MM.1S (cell line): Measurements from ENCODE around the gene RLN2.
"Not testable (repeated sequence)": the region's sequence is repeated elsewhere in the genome, so short reads cannot be mapped to it uniquely, and the experiment has no call there.

Experiments
- DNase-seq: peaks from one replicate; pipeline ENCODE4 v3.0.0-alpha.2; 2015
- H2AFZ ChIP-seq: fragments of 300-600 bp; sonication (generic); 2 replicates; pipeline ENCODE4 v1.6.0; 2016; ENCODE audit warnings: antibody characterized with exemption, low read length
- H3F3A ChIP-seq: fragments of 300-600 bp; sonication (generic); 2 replicates; pipeline ENCODE4 v1.6.1; 2016; ENCODE audit warnings: mild to moderate bottlenecking, antibody characterized with exemption, low read length, moderate library complexity, mixed read lengths; ENCODE audit not compliant: insufficient read depth
- H3K27ac ChIP-seq: fragments of 300-600 bp; sonication (generic); 2 replicates; pipeline ENCODE4 v1.5.1; 2016; ENCODE audit warnings: mild to moderate bottlenecking, low read length
- H3K27me3 ChIP-seq: fragments of 300-600 bp; sonication (generic); replicated peaks from 2 replicates; pipeline ENCODE4 v1.6.0; 2016; ENCODE audit warnings: low read length; ENCODE audit not compliant: insufficient read depth
- H3K36me3 ChIP-seq: fragments of 300-600 bp; sonication (generic); replicated peaks from 2 replicates; pipeline ENCODE4 v1.6.1; 2016; ENCODE audit warnings: mild to moderate bottlenecking, low read length, mixed read lengths; ENCODE audit not compliant: insufficient read depth
- H3K4me1 ChIP-seq: fragments of 300-600 bp; sonication (generic); 2 replicates; pipeline ENCODE4 v1.6.1; 2016; ENCODE audit warnings: low read length, mixed read lengths
- H3K4me2 ChIP-seq: fragments of 300-600 bp; sonication (generic); 2 replicates; pipeline ENCODE4 v1.6.0; 2016; ENCODE audit warnings: low read depth, low read length
- H3K4me3 ChIP-seq: fragments of 300-600 bp; sonication (generic); 2 replicates; pipeline ENCODE4 v1.5.1; 2016; ENCODE audit warnings: low read length, mixed read lengths
- H3K79me2 ChIP-seq: fragments of 300-600 bp; sonication (generic); 2 replicates; pipeline ENCODE4 v1.6.1; 2016; ENCODE audit warnings: mixed run types, low read length, mixed read lengths
- H3K9ac ChIP-seq: fragments of 300-600 bp; sonication (generic); 2 replicates; pipeline ENCODE4 v1.6.1; 2016; ENCODE audit warnings: low read length, mixed read lengths
- H3K9me2 ChIP-seq: fragments of 300-600 bp; sonication (generic); replicated peaks from 2 replicates; pipeline ENCODE4 v1.6.1; 2016; ENCODE audit warnings: mild to moderate bottlenecking, low read length, mixed read lengths; ENCODE audit not compliant: insufficient read depth
- H3K9me3 ChIP-seq: fragments of 300-600 bp; sonication (generic); replicated peaks from 2 replicates; pipeline ENCODE4 v1.6.1; 2016; ENCODE audit warnings: mild to moderate bottlenecking, low read length, mixed read lengths; ENCODE audit not compliant: insufficient read depth
- H4K20me1 ChIP-seq: fragments of 300-600 bp; sonication (generic); 2 replicates; pipeline ENCODE4 v1.6.1; 2016; ENCODE audit warnings: mild to moderate bottlenecking, low read length, moderate library complexity, mixed read lengths; ENCODE audit not compliant: insufficient read depth
- EZH2 ChIP-seq: fragments of 300-600 bp; sonication (generic); optimal IDR thresholded peaks from 2 replicates; pipeline ENCODE3; 2017; ENCODE audit warnings: low read depth, mild to moderate bottlenecking, antibody characterized with exemption, low read length, mixed read lengths
- EZH2phosphoT487 ChIP-seq: fragments of 300-600 bp; sonication (generic); IDR thresholded peaks from 2 replicates; pipeline ENCODE4 v1.6.1; 2018; ENCODE audit warnings: antibody characterized with exemption, low read length
- TF ChIP-seq, protein P1 (sequence below): fragments of 300-600 bp; sonication (generic); IDR thresholded peaks from 2 replicates; pipeline ENCODE4 v1.5.1; 2016; ENCODE audit warnings: antibody characterized with exemption, low read length, mixed read lengths

Gene RLN2

DNA sequence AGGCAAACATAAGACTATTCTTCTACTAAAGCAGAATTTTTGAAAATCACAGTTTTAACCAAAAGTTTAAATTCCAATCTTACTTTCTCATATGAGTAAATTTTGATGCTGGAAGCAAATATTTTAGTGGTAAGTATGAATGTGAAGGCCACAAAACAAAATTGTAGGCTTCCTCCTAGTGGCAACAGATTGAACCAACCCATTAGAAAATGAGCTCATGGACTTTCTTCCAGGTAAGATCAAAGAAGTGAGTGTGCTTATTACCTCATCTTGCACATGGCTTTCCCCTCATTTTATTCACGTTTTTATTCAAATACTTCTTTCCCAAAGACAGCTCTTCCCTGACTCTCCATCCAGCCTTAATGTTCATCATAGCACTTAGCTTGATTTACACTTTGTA, 16.5 kb upstream of the RLN2 start:
- Histone ChIP-seq H3K9ac (no peak overlapping the region), H3K27ac (no peak overlapping the region)
- no peak for TF ChIP-seq EZH2
- TF ChIP-seq, protein P1, sequence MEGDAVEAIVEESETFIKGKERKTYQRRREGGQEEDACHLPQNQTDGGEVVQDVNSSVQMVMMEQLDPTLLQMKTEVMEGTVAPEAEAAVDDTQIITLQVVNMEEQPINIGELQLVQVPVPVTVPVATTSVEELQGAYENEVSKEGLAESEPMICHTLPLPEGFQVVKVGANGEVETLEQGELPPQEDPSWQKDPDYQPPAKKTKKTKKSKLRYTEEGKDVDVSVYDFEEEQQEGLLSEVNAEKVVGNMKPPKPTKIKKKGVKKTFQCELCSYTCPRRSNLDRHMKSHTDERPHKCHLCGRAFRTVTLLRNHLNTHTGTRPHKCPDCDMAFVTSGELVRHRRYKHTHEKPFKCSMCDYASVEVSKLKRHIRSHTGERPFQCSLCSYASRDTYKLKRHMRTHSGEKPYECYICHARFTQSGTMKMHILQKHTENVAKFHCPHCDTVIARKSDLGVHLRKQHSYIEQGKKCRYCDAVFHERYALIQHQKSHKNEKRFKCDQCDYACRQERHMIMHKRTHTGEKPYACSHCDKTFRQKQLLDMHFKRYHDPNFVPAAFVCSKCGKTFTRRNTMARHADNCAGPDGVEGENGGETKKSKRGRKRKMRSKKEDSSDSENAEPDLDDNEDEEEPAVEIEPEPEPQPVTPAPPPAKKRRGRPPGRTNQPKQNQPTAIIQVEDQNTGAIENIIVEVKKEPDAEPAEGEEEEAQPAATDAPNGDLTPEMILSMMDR: no peak; the same call in 1 of the 2 replicates
- TF ChIP-seq EZH2phosphoT487: no peak

DNA sequence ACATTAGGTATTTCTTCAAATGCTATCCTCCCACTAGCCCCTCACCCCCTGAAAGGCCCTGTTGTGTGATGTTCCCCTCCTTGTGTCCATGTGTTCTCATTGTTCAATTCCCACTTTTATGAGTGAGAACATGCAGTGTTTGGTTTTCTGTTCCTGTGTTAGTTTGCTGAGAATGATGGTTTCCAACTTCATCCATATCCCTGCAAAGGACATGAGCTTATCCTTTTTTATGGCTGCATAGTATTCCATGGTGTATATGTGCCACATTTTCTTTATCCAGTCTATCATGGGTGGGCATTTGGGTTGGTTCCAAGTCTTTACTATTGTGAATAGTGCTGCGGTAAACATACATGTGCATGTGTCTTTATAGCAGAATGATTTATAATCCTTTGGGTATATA, 11.9 kb upstream of the RLN2 start:
- H3K27me3 ChIP-seq, H3K27ac ChIP-seq, H3K4me3 ChIP-seq: not testable (repeated sequence)

More for the DNA sequence above, 16.5 kb upstream of the RLN2 start:
- Histone ChIP-seq H3K9me3 (no peaks in the 10 kb centered on the region), H3K27me3 (no peaks in the 10 kb centered on the region), H4K20me1 (no peaks in the 10 kb centered on the region), H3K4me3 (no peak overlapping the region), H2AFZ (no peak overlapping the region), H3K4me1 (no peaks in the 10 kb centered on the region), H3K79me2 (no peaks in the 10 kb centered on the region), H3F3A (no peaks in the 10 kb centered on the region), H3K36me3 (no peaks in the 10 kb centered on the region), H3K9me2 (no peaks in the 10 kb centered on the region), H3K4me2 (no peak overlapping the region)
- no peak for DNase-seq

DNA sequence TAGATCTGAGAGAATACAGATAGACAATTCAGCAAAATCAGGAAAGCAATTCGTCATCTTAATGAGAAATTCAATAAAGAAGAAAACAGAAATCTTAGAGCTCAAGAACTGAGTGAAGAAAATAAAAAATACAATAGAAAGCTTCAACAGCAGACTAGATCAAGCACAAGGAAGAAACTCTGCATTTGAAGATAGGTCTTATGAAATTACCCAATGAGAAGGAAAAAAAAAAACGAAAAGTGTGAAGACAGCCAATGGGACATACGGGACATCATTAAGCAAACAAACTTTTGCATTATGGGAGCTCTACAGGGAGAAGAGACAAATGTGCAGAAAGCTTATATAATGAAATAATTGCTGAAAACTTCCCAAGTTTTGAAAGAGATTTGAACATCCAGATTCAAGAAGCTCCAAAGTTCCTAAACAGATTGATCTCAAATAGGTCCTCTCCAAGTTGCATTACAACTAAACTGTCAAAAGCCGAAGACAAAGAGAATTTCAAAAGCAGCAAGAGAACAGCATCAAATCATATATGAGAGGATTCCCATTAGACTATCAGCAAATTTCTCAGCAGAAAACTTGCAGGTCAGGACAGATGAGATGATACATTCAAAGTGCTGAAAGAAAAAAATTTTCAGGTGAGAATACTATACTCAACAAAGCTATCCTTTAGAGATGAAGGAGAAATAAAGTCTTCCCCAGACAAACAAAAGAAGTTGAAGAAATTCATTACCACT, 10.8 kb upstream of the RLN2 start:
- Histone ChIP-seq H3F3A (no peaks in the 10 kb centered on the region), H3K36me3 (no peaks in the 10 kb centered on the region), H3K9me3 (no peaks in the 10 kb centered on the region), H3K4me1 (peaks cover 6% of the 10 kb centered on the region), H3K27ac (no peak overlapping the region), H3K79me2 (no peaks in the 10 kb centered on the region), H3K9me2 (no peaks in the 10 kb centered on the region), H3K4me2 (no peak overlapping the region), H3K9ac (no peak overlapping the region), H3K4me3 (no peak overlapping the region), H2AFZ (no peak overlapping the region), H4K20me1 (no peaks in the 10 kb centered on the region), H3K27me3 (no peaks in the 10 kb centered on the region)
- TF ChIP-seq EZH2phosphoT487 (no peak), EZH2 (no peak)
- TF ChIP-seq, protein P1: no peak
- no peak for DNase-seq

More for the DNA sequence above, 11.9 kb upstream of the RLN2 start:
- H3K79me2 ChIP-seq, H3K36me3 ChIP-seq, H3K4me2 ChIP-seq, H4K20me1 ChIP-seq, H2AFZ ChIP-seq, H3K4me1 ChIP-seq, H3K9me2 ChIP-seq, H3K9ac ChIP-seq, H3K9me3 ChIP-seq, H3F3A ChIP-seq, DNase-seq: not testable (repeated sequence)

DNA sequence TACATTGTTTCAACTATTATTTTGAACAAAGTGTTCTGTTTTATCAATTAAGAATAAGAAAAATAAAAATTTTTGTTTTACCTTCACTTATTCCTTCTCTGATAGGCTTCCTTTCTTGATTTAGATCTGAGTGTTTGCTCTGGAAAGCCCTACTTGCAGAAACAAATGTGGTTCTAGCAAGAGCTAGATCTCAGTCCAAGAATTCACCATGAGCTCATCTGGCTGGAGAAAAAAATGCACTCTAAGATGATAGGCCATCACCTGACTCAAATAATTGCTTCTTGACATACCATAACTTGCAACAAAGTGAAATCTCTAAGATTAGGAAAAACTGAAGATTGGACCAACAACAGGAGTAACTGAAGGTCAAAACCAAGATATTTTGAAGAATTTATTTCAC, 6.3 kb upstream of the RLN2 start:
- no peak overlapping the region for H3K27ac ChIP-seq
- no peaks in the 10 kb centered on the region for H3K36me3 ChIP-seq
- no peaks in the 10 kb centered on the region for H4K20me1 ChIP-seq
- TF ChIP-seq EZH2: no peak
- TF ChIP-seq EZH2phosphoT487: no peak
- TF ChIP-seq, protein P1: no peak
- H3K79me2 ChIP-seq: no peaks in the 10 kb centered on the region
- no peak overlapping the region for H2AFZ ChIP-seq
- H3F3A ChIP-seq: no peaks in the 10 kb centered on the region
- H3K9me2 ChIP-seq: no peaks in the 10 kb centered on the region
- no peak overlapping the region for H3K4me2 ChIP-seq
- H3K27me3 ChIP-seq: no peaks in the 10 kb centered on the region
- peaks cover 6% of the 10 kb centered on the region for H3K4me1 ChIP-seq
- DNase-seq: no peak
- H3K9ac ChIP-seq: no peak overlapping the region
- no peaks in the 10 kb centered on the region for H3K9me3 ChIP-seq
- H3K4me3 ChIP-seq: no peak overlapping the region
